ENCODE data around the gene ZNF436.
A peak's percentile ranks its signal among the peaks of the same experiment; 100 is the strongest.

The ZNF436 gene

DNA sequence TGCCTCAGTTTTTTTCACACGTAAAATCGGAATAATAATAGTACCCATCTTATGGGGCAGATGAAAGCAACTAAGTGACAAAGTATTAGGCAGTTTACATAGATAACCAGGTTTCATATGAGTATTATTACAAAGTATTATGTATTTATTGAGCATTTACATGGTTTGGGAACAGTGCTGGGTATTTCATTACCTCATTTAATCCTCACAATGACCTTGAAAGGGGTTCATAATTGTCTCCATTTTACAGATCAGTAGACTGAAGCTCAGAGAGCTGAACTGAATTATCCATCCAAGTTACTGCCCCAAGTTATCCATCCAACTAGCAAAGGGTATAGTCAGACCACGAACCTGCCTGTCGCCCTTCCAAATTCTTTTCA lies 33.7 kb upstream of the ZNF436 start:
- ATAC-seq, result no peak
- TF ChIP-seq, protein P1, sequence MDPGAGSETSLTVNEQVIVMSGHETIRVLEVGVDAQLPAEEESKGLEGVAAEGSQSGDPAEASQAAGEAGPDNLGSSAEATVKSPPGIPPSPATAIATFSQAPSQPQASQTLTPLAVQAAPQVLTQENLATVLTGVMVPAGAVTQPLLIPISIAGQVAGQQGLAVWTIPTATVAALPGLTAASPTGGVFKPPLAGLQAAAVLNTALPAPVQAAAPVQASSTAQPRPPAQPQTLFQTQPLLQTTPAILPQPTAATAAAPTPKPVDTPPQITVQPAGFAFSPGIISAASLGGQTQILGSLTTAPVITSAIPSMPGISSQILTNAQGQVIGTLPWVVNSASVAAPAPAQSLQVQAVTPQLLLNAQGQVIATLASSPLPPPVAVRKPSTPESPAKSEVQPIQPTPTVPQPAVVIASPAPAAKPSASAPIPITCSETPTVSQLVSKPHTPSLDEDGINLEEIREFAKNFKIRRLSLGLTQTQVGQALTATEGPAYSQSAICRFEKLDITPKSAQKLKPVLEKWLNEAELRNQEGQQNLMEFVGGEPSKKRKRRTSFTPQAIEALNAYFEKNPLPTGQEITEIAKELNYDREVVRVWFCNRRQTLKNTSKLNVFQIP (CRISPR knock-in tag; IDR thresholded peaks at IDR 0.05; ENCODE audit: borderline replicate concordance, low read depth), result no peak
- TF ChIP-seq, protein P2, sequence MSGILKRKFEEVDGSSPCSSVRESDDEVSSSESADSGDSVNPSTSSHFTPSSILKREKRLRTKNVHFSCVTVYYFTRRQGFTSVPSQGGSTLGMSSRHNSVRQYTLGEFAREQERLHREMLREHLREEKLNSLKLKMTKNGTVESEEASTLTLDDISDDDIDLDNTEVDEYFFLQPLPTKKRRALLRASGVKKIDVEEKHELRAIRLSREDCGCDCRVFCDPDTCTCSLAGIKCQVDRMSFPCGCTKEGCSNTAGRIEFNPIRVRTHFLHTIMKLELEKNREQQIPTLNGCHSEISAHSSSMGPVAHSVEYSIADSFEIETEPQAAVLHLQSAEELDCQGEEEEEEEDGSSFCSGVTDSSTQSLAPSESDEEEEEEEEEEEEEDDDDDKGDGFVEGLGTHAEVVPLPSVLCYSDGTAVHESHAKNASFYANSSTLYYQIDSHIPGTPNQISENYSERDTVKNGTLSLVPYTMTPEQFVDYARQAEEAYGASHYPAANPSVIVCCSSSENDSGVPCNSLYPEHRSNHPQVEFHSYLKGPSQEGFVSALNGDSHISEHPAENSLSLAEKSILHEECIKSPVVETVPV (CRISPR knock-in tag; IDR thresholded peaks at IDR 0.05), result no peak
- TF ChIP-seq CSDC2 (CRISPR knock-in tag; IDR thresholded peaks at IDR 0.05) (no peak), OSR1 (CRISPR knock-in tag; IDR thresholded peaks at IDR 0.05) (no peak), SNAI2 (CRISPR knock-in tag; IDR thresholded peaks at IDR 0.05) (no peak), RARB (CRISPR knock-in tag; IDR thresholded peaks at IDR 0.05) (no peak), TCF4 (CRISPR knock-in tag; IDR thresholded peaks at IDR 0.05; ENCODE audit: borderline replicate concordance) (no peak)
- TF ChIP-seq, protein P3, sequence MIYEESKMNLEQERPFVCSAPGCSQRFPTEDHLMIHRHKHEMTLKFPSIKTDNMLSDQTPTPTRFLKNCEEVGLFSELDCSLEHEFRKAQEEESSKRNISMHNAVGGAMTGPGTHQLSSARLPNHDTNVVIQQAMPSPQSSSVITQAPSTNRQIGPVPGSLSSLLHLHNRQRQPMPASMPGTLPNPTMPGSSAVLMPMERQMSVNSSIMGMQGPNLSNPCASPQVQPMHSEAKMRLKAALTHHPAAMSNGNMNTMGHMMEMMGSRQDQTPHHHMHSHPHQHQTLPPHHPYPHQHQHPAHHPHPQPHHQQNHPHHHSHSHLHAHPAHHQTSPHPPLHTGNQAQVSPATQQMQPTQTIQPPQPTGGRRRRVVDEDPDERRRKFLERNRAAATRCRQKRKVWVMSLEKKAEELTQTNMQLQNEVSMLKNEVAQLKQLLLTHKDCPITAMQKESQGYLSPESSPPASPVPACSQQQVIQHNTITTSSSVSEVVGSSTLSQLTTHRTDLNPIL (CRISPR knock-in tag; IDR thresholded peaks at IDR 0.05; ENCODE audit: low read depth), result no peak
- TF ChIP-seq, protein P4, sequence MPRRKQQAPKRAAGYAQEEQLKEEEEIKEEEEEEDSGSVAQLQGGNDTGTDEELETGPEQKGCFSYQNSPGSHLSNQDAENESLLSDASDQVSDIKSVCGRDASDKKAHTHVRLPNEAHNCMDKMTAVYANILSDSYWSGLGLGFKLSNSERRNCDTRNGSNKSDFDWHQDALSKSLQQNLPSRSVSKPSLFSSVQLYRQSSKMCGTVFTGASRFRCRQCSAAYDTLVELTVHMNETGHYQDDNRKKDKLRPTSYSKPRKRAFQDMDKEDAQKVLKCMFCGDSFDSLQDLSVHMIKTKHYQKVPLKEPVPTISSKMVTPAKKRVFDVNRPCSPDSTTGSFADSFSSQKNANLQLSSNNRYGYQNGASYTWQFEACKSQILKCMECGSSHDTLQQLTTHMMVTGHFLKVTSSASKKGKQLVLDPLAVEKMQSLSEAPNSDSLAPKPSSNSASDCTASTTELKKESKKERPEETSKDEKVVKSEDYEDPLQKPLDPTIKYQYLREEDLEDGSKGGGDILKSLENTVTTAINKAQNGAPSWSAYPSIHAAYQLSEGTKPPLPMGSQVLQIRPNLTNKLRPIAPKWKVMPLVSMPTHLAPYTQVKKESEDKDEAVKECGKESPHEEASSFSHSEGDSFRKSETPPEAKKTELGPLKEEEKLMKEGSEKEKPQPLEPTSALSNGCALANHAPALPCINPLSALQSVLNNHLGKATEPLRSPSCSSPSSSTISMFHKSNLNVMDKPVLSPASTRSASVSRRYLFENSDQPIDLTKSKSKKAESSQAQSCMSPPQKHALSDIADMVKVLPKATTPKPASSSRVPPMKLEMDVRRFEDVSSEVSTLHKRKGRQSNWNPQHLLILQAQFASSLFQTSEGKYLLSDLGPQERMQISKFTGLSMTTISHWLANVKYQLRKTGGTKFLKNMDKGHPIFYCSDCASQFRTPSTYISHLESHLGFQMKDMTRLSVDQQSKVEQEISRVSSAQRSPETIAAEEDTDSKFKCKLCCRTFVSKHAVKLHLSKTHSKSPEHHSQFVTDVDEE (CRISPR knock-in tag; IDR thresholded peaks at IDR 0.05), result no peak

DNA sequence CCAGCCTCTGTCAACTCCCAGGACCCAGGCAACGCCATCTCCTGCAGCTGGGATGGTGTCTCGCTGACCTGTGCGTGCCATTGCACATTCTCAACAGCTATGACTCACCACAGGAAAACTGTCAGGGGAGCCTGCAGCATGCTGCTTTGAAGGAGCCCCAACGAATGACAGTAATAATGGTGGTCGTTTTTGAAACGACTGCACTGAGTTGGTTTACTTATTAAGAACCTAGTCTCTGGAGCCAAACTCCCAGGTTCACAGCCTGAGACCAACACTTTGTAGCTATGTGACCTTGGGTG lies 33.4 kb upstream of the ZNF436 start:
- peak; percentile 77 for ATAC-seq
- TF ChIP-seq OSR1 (CRISPR knock-in tag; IDR thresholded peaks at IDR 0.05) (no peak), SNAI2 (CRISPR knock-in tag; IDR thresholded peaks at IDR 0.05) (no peak), ISL1 (CRISPR knock-in tag; IDR thresholded peaks at IDR 0.05) (no peak), ZFP30 (CRISPR knock-in tag; IDR thresholded peaks at IDR 0.05) (no peak), BACH2 (CRISPR knock-in tag; IDR thresholded peaks at IDR 0.05; ENCODE audit: borderline replicate concordance) (no peak), ESRRG (CRISPR knock-in tag; IDR thresholded peaks at IDR 0.05) (no peak), TCF4 (CRISPR knock-in tag; IDR thresholded peaks at IDR 0.05; ENCODE audit: borderline replicate concordance) (no peak), ZC3H10 (CRISPR knock-in tag; IDR thresholded peaks at IDR 0.05) (no peak), ARNTL (CRISPR knock-in tag; IDR thresholded peaks at IDR 0.05; ENCODE audit: borderline replicate concordance, low read depth) (no peak), GLIS3 (CRISPR knock-in tag; IDR thresholded peaks at IDR 0.05) (no peak)
- TF ChIP-seq, protein P2 (CRISPR knock-in tag; IDR thresholded peaks at IDR 0.05), result no peak
- TF ChIP-seq, protein P4 (CRISPR knock-in tag; IDR thresholded peaks at IDR 0.05), result no peak
- TF ChIP-seq, protein P5, sequence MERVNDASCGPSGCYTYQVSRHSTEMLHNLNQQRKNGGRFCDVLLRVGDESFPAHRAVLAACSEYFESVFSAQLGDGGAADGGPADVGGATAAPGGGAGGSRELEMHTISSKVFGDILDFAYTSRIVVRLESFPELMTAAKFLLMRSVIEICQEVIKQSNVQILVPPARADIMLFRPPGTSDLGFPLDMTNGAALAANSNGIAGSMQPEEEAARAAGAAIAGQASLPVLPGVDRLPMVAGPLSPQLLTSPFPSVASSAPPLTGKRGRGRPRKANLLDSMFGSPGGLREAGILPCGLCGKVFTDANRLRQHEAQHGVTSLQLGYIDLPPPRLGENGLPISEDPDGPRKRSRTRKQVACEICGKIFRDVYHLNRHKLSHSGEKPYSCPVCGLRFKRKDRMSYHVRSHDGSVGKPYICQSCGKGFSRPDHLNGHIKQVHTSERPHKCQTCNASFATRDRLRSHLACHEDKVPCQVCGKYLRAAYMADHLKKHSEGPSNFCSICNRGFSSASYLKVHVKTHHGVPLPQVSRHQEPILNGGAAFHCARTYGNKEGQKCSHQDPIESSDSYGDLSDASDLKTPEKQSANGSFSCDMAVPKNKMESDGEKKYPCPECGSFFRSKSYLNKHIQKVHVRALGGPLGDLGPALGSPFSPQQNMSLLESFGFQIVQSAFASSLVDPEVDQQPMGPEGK (CRISPR knock-in tag; IDR thresholded peaks at IDR 0.05; ENCODE audit: borderline replicate concordance), result no peak

All from SK-N-SH treated with all-trans-retinoic acid at 6 μM for 48 hours (cell line).